HG03280 (cell line): Measurements from ENCODE around the gene ACOX3.
"Not testable (repeated sequence)": the region's sequence is repeated elsewhere in the genome, so short reads cannot be mapped to it uniquely, and the experiment has no call there.

Experiments
- ATAC-seq: cut with Tn5 transposase; IDR thresholded peaks from one replicate; pipeline ENCODE4 v1.9.1; 2021; ENCODE audit warnings: mild to moderate bottlenecking, moderate library complexity; ENCODE audit not compliant: unreplicated experiment

Gene ACOX3

DNA sequence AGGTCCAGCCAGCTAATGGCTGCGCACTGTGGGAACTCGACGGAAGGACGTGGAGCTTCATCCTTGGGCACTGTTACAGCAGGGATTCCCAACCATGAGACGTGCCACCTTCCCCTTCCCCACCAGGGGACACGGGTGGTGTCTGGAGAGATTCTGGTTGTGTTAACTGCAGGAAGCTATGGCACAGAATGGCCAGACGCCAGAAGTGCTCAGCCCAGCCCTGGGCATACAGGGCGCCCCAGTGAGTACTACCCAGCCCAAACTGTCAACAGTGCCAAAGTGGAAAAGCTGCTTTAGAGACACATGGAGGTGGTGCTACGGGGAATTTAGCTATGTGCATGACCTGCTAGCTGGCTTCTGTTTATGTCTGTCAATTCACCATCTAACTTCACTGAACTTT lies 32.8 kb downstream of the ACOX3 start:
- ATAC-seq, result no peak

DNA sequence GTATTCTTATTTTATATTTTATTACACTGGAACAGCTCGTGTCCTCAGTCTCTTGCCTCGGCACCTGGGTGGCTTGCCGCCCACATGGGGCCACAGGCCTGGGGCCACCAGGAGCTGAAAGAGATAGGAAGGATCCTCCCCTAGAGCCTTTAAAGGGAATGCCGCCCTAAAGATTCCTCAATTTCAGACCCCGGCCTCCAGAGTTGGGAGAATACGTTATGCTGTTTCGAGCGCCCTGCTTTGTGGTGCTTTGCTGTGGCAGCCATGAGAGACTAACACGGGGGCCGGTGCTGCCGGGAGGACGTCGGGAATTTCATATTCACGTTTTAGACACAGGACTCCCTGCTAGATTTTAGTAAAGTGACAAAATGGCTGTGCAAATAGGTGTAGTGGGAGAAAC lies 33.2 kb downstream of the ACOX3 start:
- no peak for ATAC-seq

DNA sequence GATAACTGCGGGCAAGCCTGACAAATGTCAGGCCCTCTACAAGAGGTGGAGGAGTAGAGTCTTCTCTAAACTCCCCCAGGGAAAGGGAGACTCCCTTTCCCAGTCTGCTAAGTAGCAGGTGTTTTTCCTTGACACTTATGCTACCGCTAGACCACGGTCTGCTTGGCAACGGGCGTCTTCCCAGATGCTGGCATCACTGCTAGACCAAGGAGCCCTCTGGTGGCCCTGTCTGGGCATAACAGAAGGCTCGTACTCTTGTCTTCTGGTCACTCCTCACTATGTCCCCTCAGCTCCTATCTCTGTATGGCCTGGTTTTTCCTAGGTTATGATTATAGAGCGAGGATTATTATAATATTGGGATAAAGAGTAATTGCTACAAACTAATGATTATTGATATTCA lies 33.6 kb downstream of the ACOX3 start:
- ATAC-seq, result not testable (repeated sequence)

DNA sequence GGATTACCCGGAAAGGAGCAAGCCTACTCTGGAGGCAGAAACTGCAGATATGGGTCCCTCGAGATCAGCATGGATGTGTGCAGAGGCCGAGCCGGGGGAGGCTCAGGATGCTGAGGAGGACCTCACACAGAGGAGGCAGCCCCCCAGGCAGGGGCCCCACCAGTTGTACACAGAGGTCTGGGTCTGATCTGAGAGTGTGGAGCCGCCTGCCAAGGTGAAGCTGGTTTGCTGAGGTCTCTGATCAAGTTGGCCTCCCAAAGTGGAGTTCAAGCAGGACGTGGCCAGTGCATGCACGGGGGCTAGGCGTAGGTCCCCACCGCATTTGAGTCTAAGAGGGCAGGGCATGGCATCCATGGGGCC lies 35.0 kb downstream of the ACOX3 start:
- no peak for ATAC-seq

DNA sequence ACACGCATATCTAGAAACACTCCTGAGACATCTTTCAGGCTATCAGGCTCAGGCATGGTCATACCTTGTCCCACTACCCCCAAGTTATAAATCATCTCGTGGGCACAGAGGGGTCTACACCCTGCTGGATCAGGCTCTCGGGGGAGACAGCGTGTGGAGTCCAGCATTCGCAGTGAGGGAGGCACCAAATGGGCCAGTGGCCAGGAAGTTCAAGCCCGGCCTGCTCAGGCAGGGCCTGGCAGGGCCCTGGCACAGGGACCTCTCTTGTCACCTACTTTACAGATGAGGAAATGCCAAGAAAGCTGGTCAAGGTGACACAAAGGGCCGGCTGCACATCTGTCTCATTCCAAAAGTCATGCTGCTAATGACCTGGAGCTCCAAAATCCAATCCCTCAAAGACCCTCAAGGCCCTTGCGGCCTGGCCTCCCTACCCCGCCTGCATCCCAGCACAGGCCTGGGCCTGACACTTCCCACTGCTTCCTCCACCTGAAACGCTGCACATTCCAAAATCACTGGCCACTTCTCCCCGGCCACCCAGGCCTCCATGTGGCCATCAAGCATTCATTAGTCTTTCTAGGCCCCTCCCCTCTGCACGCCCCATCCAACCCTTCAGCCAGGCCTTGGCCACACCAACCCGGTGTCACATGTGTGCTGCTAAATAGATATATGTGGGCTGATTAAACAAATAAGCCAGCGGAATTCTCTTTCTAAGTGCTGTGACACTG lies 35.6 kb downstream of the ACOX3 start:
- ATAC-seq, result no peak

DNA sequence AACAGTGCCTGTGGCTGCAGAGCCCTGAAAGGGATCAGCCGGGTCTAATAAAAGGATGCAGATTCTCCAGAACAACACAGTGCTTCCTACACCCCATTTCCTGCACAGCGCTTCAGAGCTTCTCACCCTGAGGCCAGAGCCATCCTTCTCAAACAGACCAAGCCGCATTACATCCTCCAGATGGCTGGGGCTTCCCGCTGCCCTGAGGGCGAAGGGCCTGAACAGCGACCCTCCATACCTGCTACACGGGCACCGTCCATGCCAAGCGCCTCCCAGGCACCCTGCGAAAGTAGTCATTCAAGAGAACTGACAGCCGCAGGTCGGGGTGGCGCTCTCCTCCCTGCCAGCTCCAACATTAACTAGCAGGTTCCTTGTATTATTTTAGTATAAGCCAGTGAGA lies 36.5 kb downstream of the ACOX3 start:
- ATAC-seq, result no peak

DNA sequence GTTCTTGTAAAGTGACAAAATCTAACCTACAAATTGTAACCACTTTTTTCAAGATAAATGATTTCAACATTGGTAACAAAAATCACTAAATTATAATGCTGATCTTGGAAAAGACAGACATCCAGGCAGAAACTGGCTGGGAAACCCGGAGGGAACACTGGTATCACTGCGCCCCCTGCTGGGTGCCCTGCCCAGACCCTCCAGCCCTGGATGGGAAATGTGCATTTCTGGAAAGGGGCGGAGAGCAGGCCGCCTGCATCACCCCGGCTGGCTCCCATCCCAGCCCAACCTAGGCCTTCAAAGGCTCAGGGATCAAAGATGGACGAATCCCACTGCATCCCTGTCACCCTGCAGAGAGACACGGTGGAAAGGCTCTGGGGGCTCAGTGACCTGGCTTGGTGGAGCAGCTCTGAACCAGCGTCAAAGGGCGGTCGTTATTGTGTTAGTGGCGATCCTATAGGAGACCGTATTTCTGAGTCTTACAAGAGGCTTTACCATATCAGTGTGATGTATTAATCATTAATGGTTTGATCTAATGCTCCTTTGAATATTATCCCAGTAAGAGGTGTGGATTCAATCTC lies 37.3 kb downstream of the ACOX3 start:
- no peak for ATAC-seq

DNA sequence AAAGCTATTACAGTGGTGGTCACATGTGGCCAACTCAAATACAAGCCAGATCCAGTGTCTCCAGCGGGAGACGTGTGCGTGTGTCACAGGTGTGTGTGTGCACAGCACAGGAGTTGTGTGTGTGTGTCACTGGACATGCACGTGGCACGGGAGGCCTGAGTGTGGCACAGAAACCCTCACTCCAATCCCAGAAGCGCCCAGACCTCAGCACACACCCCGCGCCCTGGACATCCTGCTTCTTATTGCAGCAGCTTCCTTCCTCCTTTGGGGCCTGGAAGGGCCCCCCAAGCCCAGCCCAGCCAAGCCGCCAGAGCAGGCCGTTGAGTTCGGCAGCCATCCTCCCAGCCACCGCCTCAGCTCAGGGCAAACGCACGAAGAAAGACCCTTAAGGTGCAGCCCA lies 37.9 kb downstream of the ACOX3 start:
- no peak for ATAC-seq

DNA sequence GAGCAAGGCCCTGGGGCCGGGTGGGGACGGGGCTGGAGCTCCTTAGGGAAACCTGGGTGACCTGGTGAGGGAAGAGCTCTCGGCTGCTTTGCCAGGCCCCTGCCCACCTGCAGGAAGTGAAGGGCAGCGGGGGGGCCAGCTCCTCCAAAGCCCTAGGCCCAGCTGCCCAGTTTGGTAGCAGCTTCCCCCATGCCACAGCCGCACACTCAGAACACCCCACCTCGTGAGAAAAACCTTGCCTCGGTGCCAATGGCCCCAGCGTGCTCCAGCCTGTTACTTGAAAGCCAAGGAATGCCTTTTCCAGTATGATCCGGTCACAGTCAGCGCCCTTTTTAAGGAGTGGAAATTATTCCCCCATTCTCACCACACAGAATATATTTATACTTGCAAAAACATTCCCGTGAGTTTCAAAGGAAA lies 38.3 kb downstream of the ACOX3 start:
- ATAC-seq, result no peak

DNA sequence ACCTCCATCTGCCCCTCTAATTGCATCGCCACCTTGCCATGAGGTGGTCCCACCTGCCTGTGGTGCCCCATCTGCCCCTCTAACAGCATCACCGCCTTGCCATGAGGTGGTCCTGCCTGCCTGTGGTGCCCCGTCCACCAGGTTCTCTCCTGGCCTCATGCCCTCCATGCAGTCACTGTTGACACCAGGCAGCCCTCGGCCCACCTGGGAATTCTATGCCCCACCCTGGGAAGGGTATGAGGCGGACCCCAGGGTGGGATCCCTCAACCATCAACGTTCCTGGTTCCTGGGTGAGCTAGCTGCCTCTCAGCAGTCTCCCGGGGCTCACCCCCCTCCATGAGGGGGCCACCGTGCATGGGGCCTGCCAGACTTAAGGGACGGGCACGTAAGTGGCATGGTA lies 38.9 kb downstream of the ACOX3 start:
- no peak for ATAC-seq

DNA sequence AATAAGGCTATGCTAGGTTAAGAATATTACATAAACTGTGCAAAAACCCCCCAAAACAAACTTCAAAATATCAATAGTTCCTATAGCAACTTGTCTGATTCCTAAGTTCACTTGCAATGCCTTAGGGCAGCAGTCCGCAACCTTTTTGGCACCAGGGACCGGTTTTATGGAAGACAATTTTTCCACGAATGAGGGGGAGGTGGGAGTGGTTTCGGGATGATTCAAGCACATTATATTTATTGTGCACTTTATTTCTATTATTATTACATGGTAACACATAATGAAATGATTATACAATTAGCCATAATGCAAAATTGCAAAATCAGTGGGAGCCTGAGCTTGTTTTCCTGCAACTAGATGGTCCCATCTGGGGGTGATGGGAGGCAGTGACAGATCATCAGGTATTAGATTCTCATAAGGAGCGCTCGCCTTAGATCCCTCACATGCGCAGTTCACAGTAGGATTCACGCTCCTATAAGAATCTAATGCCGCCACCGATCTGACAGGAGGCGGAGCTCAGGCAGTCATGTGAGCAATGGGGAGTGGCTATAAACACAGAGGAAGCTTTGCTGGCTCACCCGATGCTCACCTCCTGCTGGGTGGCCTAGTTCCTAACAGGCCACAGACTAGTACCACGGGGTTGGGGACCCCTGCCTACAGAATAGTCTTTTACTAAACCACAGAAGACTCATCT lies 39.7 kb downstream of the ACOX3 start:
- no peak for ATAC-seq

DNA sequence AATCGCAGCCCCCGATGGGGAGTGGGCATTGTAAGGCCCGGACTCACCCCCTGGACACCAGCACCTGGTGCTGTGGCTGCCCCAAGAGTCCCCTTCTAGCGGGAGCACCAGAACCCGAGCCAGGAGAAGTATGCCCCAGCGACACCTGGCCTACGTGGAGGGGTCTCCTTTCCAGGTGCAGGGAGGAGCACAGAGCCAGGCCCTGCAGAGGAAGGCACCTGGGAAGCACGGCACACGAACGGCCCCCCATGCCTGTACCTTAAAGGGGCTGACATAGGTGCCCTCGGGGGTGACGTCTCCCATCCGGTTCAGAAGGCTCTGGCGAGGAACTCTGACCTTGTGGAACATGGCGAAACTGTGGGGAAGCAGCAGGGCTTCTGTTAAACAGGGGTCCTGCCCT lies 41.2 kb downstream of the ACOX3 start:
- no peak for ATAC-seq

DNA sequence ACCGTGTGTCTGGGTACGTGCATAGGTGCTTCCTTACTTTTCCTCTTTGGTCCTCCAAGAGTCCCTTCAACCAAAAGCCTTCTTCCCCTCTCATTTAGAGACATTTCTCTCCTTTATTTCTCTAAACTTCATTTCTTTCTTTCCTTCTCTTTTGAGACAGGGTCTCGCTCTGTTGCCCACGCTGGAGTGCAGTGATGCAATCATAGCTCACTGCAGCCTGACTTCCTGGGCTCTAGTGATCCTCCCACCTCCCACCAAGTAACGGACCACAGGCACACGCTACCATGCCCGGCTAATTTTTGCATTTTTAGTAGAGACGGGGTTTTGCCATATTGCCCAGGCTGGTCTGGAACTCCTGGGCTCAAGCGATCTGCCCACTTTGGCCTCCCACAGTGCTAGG lies 42.2 kb downstream of the ACOX3 start:
- no peak for ATAC-seq

DNA sequence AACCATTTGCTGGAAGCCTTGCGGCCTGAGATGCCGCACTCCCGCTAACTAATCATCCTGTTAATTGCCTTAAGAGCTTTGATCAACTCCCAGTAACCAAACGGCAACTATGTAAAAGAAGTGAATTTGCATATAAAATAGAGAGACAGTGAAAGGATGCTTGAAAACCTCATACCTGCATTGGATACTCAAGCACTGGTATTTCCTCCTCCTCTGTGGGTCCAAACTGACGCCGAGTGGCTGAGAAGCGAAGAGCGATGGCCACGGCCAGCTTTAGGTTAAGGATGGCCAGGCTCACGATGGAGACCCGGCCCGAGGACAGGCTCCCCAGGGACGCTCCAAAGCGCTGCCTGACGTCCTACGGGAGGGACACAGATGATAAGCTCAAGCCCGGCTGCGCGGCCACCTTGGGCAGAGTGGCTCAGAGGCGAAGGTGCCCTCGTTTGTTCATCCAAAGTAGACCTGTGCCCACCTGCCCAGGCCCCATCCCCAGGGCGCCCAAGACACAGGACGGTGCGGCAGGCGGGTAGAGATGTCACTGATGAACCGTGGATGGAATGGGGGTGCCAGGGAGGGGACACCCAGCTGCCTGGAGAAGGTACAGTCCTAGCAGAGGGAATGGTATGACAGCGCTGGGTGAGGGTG lies 43.6 kb downstream of the ACOX3 start:
- ATAC-seq, result no peak

DNA sequence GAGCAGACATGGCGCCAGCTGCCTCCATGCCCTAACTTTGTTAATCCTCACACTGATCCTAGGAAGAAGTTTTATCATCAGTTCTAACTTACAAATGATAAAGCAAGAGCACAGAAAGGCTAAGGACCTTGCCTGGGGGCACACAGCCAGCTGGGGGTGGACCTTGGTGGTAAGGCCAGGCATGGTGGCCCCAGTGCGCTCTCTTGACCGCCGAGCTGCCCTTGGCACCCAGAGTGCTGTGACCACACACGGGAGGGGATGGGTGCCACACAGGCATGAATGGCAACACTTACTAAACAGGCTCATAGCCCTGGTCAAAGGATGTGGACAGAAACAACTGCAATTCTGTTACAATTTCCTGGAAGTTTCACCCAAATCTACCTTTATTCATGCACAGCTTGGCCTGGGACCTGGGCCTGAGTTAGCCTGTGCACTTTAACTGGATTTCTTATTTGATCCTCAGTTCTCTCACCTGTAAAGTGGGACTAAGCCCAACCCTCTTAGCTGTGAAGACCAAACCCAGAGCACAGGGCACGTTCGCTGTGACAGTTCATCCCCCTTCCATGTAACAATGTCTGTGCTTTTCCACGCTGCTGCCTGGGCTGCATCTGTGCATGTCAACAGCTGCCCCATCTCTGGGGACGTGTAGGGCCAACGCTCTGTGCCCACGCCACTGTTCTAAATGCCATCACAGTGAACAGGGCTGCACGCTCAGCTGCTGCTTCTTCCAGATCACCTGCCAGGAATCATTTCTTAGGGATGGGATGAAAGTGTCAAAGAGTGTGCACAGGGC lies 44.8 kb downstream of the ACOX3 start:
- ATAC-seq, result no peak

DNA sequence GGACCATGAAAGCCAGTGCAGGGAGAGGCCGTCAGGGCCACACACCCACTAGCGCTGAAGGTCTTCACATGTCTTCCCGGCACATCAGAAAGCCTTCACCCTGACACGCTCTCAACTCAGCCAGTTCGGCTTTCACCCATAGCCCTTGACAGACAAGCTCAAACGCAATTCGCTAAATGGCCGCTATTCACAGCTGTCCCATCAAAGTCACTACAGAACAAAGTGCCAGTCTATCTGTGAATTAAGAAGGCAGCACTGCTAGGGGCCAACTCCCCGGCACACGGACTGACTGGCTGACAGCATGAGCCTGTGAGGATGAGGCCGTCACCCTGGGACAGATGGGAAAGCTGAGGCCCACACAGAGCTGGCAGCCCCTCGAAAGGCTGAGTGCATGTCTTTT lies 45.7 kb downstream of the ACOX3 start:
- no peak for ATAC-seq

DNA sequence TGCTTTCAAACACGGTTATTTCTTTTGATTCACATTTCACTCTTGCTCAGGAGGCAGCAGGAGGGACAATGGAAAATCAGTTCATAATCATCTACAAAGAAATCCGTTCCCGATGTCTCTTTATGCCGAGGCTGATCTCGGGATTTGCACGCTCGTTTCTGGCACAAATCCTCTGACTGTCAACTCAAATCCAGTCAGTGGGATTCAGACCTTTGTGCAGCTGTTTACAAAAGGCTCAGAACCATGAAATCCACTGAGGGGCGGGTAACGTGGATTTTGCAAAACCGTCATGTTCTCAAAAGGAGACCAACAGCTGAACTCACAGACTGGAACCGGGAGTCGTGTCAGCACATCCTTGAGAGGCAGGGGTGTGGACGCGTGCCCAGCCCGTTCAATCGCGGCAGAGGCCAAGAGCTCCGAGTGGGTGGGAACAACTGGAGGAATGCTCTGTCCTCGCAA lies 46.4 kb downstream of the ACOX3 start:
- no peak for ATAC-seq

DNA sequence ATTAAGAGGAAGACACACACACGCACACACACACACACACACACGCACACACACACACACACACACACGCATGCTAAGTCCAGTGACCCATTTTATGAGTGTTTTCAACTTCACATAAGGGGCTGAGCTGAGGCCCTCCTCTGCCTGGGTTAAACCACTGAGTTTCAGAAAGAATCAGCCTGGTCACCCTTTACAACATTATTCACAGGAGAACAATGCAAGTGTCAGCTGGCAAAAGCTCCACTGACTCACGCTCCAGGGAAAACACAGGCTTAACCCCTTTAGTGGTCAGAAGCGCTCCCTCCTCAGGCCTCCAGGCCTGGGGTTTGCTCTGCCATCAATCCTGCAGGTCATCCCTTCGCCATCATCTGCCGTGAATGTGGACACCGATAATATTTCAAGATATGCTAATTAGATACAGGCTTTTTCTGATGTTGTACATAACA lies 46.9 kb downstream of the ACOX3 start:
- ATAC-seq, result no peak

DNA sequence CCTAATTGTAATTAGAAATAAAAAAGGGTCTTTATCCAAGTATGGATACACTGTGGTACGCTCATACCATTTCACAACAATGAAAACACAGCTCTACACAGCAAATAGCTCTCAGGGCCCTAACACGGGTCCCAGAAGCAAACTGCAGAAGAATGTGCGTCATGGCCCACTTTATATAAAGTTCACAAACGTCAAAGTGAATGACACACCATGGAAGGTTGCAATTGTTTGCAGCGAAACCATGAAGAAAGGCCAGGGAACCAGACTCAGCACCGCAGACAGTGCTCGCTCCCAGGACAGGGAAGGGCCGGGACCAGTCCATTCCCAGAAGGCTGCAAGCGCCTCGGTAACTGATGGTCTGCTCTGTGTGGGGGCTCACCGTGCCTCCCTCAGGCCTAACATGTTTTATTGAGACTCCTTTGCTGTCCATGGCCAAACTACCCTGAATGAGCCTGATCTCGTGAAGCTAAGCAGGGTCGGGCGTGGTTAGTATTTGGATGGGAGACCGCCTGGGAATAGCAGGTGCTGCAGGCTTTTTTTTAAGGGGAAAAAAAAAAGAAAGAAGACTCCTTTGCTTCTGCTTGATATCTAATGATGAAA lies 47.8 kb downstream of the ACOX3 start:
- no peak for ATAC-seq

DNA sequence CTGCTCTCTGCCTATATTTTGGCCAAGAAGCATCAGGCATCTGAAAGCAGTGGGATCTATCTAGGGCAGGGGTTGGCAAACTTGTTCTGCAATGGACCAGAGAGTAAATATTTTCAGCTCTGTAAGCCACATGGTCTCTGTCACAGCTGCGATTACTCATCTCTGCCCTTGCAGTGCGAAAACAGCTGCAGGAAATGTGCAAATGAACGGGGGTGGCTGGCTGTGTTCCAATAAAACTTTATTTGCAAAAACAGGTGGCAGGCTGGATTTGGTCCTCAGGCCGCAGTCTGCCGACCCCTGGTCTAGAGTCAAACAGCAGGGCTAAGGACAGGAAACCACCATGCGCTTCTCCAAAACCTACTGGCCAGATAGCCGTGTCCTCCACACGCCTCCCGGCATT lies 48.6 kb downstream of the ACOX3 start:
- ATAC-seq, result peak; percentile 77

DNA sequence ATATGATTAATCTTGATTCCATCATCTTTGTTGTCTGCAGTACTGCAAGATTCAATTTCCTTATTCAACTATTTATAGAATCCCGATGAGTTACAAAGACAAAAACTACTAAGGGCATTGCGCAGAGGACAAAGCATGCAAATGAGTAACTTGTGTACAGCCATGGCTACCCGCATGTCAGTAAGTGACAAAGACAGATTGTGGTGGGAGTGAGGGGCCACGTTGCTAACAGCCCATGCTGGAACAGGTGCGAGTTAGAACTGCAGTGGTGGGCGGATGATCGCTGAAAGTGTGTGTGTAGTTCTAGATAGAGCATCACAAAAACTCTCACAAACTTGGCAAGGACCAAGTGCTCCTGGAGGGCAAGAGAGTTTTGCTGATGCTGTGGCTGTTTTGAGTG lies 49.5 kb downstream of the ACOX3 start:
- ATAC-seq, result no peak
